ENCODE measurements around the gene KNL1.
A peak's percentile ranks its signal among the peaks of the same experiment; 100 is the strongest.

Gene KNL1

GRCh38 chr15:40564591-40565332 is 29.3 kb upstream of the KNL1 start, which contains the start of gene CCDC32 (continued):
- TF ChIP-seq CTCF (tag by site-specific recombination; IDR thresholded peaks at IDR 0.05): no peak
- no peak for TF ChIP-seq ZNF837 (tag by site-specific recombination; IDR thresholded peaks at IDR 0.05)
- peak; percentile 65; the same call in 1 of the 2 replicates for TF ChIP-seq ZNF121 (tag by site-specific recombination; IDR thresholded peaks at IDR 0.05)
- TF ChIP-seq ZNF776 (tag by site-specific recombination; IDR thresholded peaks at IDR 0.05; ENCODE audit: borderline replicate concordance): no peak
- TF ChIP-seq YY1 (tag by site-specific recombination; IDR thresholded peaks at IDR 0.05): no peak
- no peak for TF ChIP-seq ZNF639 (tag by site-specific recombination; IDR thresholded peaks at IDR 0.05)
- no peak for TF ChIP-seq ZNF658 (tag by site-specific recombination; IDR thresholded peaks at IDR 0.05)
- TF ChIP-seq, protein P1, sequence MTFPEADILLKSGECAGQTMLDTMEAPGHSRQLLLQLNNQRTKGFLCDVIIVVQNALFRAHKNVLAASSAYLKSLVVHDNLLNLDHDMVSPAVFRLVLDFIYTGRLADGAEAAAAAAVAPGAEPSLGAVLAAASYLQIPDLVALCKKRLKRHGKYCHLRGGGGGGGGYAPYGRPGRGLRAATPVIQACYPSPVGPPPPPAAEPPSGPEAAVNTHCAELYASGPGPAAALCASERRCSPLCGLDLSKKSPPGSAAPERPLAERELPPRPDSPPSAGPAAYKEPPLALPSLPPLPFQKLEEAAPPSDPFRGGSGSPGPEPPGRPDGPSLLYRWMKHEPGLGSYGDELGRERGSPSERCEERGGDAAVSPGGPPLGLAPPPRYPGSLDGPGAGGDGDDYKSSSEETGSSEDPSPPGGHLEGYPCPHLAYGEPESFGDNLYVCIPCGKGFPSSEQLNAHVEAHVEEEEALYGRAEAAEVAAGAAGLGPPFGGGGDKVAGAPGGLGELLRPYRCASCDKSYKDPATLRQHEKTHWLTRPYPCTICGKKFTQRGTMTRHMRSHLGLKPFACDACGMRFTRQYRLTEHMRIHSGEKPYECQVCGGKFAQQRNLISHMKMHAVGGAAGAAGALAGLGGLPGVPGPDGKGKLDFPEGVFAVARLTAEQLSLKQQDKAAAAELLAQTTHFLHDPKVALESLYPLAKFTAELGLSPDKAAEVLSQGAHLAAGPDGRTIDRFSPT (tag by site-specific recombination; IDR thresholded peaks at IDR 0.05): no peak
- 0 out of 2 replicates have a peak, but pooled peaks have one; percentile 6 for TF ChIP-seq ZBTB48 (tag by site-specific recombination; IDR thresholded peaks at IDR 0.05)
- peak; percentile 77 for TF ChIP-seq ZNF600 (tag by site-specific recombination; IDR thresholded peaks at IDR 0.05)
- TF ChIP-seq ZNF248 (tag by site-specific recombination; IDR thresholded peaks at IDR 0.05): no peak
- TF ChIP-seq SP3 (tag by site-specific recombination; IDR thresholded peaks at IDR 0.05): peak; percentile 45; the same call in 1 of the 2 replicates
- no peak for TF ChIP-seq ZNF426 (tag by site-specific recombination; IDR thresholded peaks at IDR 0.05)
- TF ChIP-seq HOXC10 (CRISPR knock-in tag; IDR thresholded peaks at IDR 0.05): no peak
- TF ChIP-seq ZBTB7A (tag by site-specific recombination; IDR thresholded peaks at IDR 0.05; ENCODE audit: low read depth): no peak
- 0 out of 2 replicates have a peak, but pooled peaks have one; percentile 30 for TF ChIP-seq GLIS2 (tag by site-specific recombination; IDR thresholded peaks at IDR 0.05)
- TF ChIP-seq, protein P2, sequence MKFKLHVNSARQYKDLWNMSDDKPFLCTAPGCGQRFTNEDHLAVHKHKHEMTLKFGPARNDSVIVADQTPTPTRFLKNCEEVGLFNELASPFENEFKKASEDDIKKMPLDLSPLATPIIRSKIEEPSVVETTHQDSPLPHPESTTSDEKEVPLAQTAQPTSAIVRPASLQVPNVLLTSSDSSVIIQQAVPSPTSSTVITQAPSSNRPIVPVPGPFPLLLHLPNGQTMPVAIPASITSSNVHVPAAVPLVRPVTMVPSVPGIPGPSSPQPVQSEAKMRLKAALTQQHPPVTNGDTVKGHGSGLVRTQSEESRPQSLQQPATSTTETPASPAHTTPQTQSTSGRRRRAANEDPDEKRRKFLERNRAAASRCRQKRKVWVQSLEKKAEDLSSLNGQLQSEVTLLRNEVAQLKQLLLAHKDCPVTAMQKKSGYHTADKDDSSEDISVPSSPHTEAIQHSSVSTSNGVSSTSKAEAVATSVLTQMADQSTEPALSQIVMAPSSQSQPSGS (tag by site-specific recombination; IDR thresholded peaks at IDR 0.05; ENCODE audit: low read depth): no peak
- no peak for TF ChIP-seq ZNF433 (tag by site-specific recombination; IDR thresholded peaks at IDR 0.05; ENCODE audit: low read depth)
- no peak for TF ChIP-seq EGR2 (tag by site-specific recombination; IDR thresholded peaks at IDR 0.05; ENCODE audit: low read depth)
- TF ChIP-seq ZNF341 (tag by site-specific recombination; IDR thresholded peaks at IDR 0.05; ENCODE audit: low read depth): no peak
- no peak for TF ChIP-seq ZNF791 (tag by site-specific recombination; IDR thresholded peaks at IDR 0.05)
- TF ChIP-seq IKZF3 (tag by site-specific recombination; IDR thresholded peaks at IDR 0.05): peak; percentile 96
- TF ChIP-seq, protein P3, sequence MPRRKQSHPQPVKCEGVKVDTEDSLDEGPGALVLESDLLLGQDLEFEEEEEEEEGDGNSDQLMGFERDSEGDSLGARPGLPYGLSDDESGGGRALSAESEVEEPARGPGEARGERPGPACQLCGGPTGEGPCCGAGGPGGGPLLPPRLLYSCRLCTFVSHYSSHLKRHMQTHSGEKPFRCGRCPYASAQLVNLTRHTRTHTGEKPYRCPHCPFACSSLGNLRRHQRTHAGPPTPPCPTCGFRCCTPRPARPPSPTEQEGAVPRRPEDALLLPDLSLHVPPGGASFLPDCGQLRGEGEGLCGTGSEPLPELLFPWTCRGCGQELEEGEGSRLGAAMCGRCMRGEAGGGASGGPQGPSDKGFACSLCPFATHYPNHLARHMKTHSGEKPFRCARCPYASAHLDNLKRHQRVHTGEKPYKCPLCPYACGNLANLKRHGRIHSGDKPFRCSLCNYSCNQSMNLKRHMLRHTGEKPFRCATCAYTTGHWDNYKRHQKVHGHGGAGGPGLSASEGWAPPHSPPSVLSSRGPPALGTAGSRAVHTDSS (tag by site-specific recombination; IDR thresholded peaks at IDR 0.05): no peak
- TF ChIP-seq ZNF529 (tag by site-specific recombination; IDR thresholded peaks at IDR 0.05; ENCODE audit: insufficient replicate concordance): no peak
- no peak for TF ChIP-seq FEZF1 (tag by site-specific recombination; IDR thresholded peaks at IDR 0.05)
- no peak for TF ChIP-seq ZNF324 (tag by site-specific recombination; IDR thresholded peaks at IDR 0.05)
- no peak; the same call in 1 of the 2 replicates for TF ChIP-seq KLF8 (tag by site-specific recombination; IDR thresholded peaks at IDR 0.05)
- TF ChIP-seq ZNF785 (tag by site-specific recombination; IDR thresholded peaks at IDR 0.05): no peak
- TF ChIP-seq ZNF521 (tag by site-specific recombination; IDR thresholded peaks at IDR 0.05): no peak
- TF ChIP-seq ZFP37 (tag by site-specific recombination; IDR thresholded peaks at IDR 0.05): no peak
- no peak for TF ChIP-seq ZSCAN4 (tag by site-specific recombination; IDR thresholded peaks at IDR 0.05)
- TF ChIP-seq WT1 (tag by site-specific recombination; IDR thresholded peaks at IDR 0.05): no peak

Data from HEK293 (cell line).